AG04449 (cell line): ENCODE measurements around the gene ANKS1A.
A peak's percentile ranks its signal among the peaks of the same experiment; 100 is the strongest.

Experiments
- CTCF ChIA-PET: fragments of 350-600 bp; formaldehyde crosslinking; extraction: SDS; loops from one replicate; lab custom pipeline; 2021; ENCODE audit warnings: antibody characterized with exemption; lab: Yijun Ruan, JAX
- POLR2A ChIA-PET: fragments of 400-600, 350-600 bp; formaldehyde crosslinking; extraction: SDS; loops from one replicate; lab custom pipeline; 2020; ENCODE audit warnings: antibody characterized with exemption, inconsistent platforms; lab: Yijun Ruan, JAX
- DNase-seq: peaks from one replicate; pipeline ENCODE4 v3.0.0-alpha.2; 2010; ENCODE audit warnings: low read depth, low spot score
- H3K4me3 ChIP-seq: 2 replicates; pipeline ENCODE4 v1.5.1; 2011; ENCODE audit warnings: low read depth, mild to moderate bottlenecking, control low read depth, low read length
- CTCF ChIP-seq: IDR thresholded peaks from one replicate; pipeline ENCODE4 v1.5.1; 2011; ENCODE audit warnings: mild to moderate bottlenecking, moderate library complexity, low read length, control low read depth, inconsistent platforms; ENCODE audit not compliant: insufficient read depth; ENCODE audit errors: missing control alignments

ANKS1A gene

GRCh38 chr6:35046862-35047261, 157.8 kb downstream of the ANKS1A start:
- CTCF ChIA-PET = interaction anchor here (0.6 to 3.9 kb wide), 3 partner anchors 13 to 93 kb away, joined by 3 to 13 read pairs (median 3); no protein-coding TSS in a partner anchor

GRCh38 chr6:35047265-35048011, 158.4 kb downstream of the ANKS1A start:
- ChIA-PET CTCF (interaction anchor here (0.6 to 3.9 kb wide), 4 partner anchors 14 to 93 kb away, joined by 3 to 13 read pairs (median 3); no protein-coding TSS in a partner anchor), POLR2A (no interaction called here)
- no peak overlapping the region for H3K4me3 ChIP-seq
- DNase-seq = peak; percentile 37
- TF ChIP-seq CTCF = no peak

More at GRCh38 chr6:35046862-35047261, 157.8 kb downstream of the ANKS1A start:
- no peak for DNase-seq
- TF ChIP-seq CTCF = no peak
- POLR2A ChIA-PET = no interaction called here
- H3K4me3 ChIP-seq = no peak overlapping the region

- CTCF ChIA-PET = interaction anchor here (1.0 to 3.9 kb wide), 8 partner anchors 9 to 157 kb away, joined by 3 to 13 read pairs (median 3); no protein-coding TSS in a partner anchor
- no peak overlapping the region for H3K4me3 ChIP-seq
- POLR2A ChIA-PET = no interaction called here
- TF ChIP-seq CTCF = no peak
- DNase-seq = no peak
Measured at GRCh38 chr6:35048031-35048613, 159.1 kb downstream of the ANKS1A start.

GRCh38 chr6:35048631-35049083, 159.6 kb downstream of the ANKS1A start:
- DNase-seq = peak; percentile 40
- POLR2A ChIA-PET = no interaction called here
- CTCF ChIA-PET = interaction anchor here (0.7 to 3.9 kb wide), 12 partner anchors 9 to 192 kb away, joined by 3 to 13 read pairs (median 3); no protein-coding TSS in a partner anchor
- no peak overlapping the region for H3K4me3 ChIP-seq
- TF ChIP-seq CTCF = peak; percentile 50

GRCh38 chr6:35049156-35049735, 160.2 kb downstream of the ANKS1A start:
- CTCF ChIA-PET = interaction anchor here (0.6 to 3.9 kb wide), 15 partner anchors 8 to 192 kb away, joined by 3 to 13 read pairs (median 4); no protein-coding TSS in a partner anchor
- TF ChIP-seq CTCF = no peak
- no peak for DNase-seq
- H3K4me3 ChIP-seq = no peak overlapping the region
- POLR2A ChIA-PET = no interaction called here
